HG03432 (cell line): ENCODE results near the gene MXI1.
"Not testable (repeated sequence)": the region's sequence is repeated elsewhere in the genome, so short reads cannot be mapped to it uniquely, and the experiment has no call there.

ENCODE experiments used
- ATAC-seq: cut with Tn5 transposase; IDR thresholded peaks from one replicate; pipeline ENCODE4 v1.9.1; 2021; ENCODE audit warnings: mild to moderate bottlenecking, moderate library complexity; ENCODE audit not compliant: unreplicated experiment

The MXI1 gene

DNA sequence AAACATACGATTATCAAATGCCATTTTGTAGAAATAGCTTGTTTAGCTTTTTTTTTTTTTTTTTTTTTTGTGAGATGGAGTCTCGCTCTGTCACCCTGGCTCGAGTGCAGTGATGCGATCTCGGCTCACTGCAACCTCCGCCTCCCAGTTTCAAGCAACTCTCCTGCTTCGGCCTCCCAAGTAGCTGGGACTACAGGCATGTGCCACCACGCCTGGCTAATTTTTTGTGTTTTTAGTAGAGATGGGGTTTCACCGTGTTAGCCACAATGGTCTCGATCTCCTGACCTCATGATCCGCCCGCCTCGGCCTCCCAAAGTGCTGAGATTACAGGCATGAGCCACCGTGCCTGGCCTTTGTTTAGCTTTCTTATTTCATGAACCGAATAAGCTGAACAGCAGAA, 65.6 kb downstream of the MXI1 start:
- ATAC-seq: not testable (repeated sequence)

GRCh38 chr10:110273474-110273873, 66.1 kb downstream of the MXI1 start:
- ATAC-seq: no peak

GRCh38 chr10:110274072-110274627, 66.7 kb downstream of the MXI1 start:
- ATAC-seq: peak; percentile 43

DNA sequence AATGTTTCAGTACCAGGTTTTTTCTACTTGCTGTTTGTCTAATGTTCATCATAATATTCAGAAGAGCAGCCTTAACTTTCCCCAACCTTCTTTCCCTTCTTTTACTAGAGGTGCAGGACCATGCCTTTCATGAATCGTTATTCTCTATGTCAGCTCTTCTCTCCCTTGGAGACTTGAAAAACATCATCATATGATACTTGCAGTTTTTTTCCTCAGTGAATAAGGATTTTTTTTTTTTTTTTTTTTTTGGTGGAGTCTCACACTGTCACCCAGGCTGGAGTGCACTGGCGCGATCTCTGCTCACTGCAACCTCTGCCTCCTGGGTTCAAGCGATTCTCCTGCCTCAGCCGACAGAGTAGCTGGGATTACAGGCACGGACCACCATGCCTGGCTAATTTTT, 67.2 kb downstream of the MXI1 start:
- no peak for ATAC-seq

DNA sequence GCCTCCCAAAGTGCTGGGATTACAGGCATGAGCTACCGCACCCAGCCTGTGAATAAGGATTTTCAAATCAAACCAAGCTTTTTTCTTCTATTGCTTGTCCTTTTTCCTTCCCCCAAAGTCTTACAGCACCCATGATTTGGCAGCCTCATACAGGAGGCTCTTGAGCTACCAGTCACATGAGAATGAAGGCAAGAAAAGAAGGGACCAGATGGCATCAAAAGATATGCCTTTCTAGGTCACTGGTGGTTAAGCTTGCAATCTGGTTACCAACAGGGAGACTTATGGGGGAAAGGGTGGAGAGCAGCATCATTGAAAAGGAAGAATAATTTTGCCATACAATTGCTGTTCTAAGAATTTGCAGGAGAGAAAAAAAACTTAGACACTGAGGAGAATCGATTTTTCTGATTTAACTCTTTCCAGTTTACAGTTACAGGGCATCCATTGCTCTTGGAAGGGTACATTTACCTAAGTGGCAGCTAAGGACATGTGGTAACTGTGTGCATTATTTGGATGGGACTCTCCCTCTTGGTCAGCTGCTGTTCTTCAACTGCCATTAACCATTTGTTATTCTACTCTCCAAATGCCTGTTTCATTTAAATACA, 67.8 kb downstream of the MXI1 start:
- ATAC-seq: no peak

- ATAC-seq: no peak
Observed at GRCh38 chr10:110276603-110277002, 69.2 kb downstream of the MXI1 start.

- no peak for ATAC-seq
Observed at GRCh38 chr10:110277591-110277990, 70.2 kb downstream of the MXI1 start.

- no peak for ATAC-seq
Observed at GRCh38 chr10:110278562-110279406, 71.4 kb downstream of the MXI1 start.

GRCh38 chr10:110279407-110279986, 72.1 kb downstream of the MXI1 start:
- peak; percentile 64 for ATAC-seq

DNA sequence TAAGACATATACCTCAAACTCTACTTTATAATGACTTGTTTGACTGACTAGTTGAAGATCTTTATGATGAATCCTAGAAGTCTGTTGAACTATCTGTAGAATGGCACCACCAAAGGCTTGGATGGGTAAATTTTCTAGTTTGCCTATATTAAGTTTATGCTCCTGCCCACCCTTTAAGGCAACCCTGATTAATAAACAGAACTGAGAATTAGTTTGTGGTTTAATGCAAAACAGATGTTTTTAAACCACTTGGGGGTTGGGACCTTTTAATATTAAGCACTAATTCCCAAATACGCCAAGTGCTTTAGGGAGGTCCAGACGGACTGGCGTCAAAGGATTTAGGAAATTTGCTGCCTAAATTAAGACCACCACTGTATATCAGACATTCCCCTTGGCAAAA, 76.9 kb downstream of the MXI1 start:
- no peak for ATAC-seq

DNA sequence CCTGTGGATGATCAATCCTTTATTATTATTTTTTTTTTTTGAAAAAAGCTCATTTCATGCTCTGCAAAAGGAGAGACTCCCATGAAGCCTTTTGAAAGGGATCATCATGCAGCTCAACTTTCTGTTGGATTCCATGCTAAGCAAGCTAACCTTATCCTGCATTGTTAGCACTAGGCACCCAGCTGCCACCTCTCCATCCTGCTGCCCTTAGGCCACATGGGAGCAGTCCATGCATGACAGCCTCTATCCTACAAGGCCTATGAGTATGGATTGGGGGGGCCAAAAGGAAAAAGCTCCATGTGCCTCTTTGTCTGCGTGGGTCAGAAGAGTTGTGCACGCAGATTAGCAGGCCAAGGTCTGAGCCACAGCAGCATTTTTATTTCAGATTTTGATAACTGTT, 78.1 kb downstream of the MXI1 start:
- ATAC-seq: no peak

GRCh38 chr10:110286841-110287240, 79.4 kb downstream of the MXI1 start:
- no peak for ATAC-seq

DNA sequence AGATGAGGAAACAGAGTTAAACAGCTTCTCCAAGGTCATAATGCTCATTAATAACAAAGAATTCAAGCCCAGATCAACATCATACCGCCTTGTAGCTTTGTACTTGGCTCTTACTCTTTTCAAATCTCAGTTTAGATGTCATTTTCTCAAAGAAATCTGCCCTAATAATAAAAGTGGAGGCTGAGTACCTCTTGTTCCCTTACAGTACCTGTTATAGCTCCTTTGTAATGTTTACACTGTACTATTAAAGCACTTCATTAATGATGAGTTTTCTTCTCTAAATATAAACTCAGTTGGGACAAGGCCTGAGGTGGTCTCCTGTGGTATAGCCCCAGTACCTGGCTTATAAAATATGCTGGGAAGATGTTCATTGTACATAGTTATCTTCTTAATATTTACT, 89.6 kb downstream of the MXI1 start:
- ATAC-seq: no peak

- ATAC-seq: no peak
Observed at GRCh38 chr10:110300486-110300986, 93.1 kb downstream of the MXI1 start.

DNA sequence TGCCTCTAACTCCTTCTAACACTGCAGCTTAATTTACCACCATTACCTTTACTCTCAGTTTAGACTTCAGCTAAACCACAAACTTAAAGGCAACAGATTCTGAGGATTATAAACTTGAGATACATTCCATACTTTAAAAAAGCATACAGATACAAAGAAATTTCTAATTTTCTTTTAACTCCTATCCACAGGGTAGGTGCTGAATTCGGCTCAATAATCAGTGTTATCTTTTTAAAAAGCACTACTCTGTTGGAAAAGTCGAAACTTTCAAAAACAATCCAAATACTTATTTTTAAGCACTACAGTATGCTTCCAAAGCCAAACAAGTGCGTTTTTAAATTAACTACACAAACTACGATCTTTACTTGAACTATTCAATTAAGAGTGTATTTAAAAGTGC, 96.3 kb downstream of the MXI1 start:
- ATAC-seq: no peak

GRCh38 chr10:110304394-110304779, 97.0 kb downstream of the MXI1 start:
- ATAC-seq: peak; percentile 51

DNA sequence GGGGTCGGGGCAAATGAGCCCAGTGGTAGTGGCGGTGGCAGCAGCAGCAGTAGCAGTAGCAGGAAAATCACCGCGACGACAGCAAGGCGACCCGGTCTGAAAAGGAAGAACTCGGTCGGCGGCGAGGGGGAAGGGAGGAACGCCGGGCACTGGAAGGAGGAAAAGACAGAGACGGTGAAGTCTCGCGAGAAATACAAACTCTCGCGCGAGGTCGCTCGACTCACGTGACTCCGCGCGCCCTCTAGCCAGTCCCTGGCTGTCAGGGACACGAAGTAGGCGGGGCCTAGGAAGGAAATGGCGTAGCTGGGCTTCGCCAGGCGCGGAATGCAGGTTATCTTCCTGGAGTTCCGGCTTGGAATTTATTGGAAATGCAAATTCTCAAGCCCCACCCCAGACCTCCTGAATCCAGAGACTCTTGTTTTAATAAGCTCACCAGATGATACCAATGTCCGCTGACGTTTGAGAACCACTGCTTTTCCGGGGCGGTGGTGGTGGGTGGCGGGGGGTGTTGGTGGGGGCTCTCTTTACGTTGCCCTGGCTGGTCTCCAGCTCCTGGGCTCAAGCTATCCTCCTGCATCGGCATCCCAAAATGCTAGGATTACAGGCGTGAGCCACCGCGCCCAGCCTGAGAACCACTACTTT, 97.5 kb downstream of the MXI1 start, which contains the start of gene SMNDC1:
SMNDC1 (minus strand) TSS at position 141 of the 642 bp plus-strand sequence. CDS start 1,333 bp downstream, outside the sequence.
- ATAC-seq: peak; percentile 91

- peak; percentile 49 for ATAC-seq
Observed at GRCh38 chr10:110305767-110306451, 98.5 kb downstream of the MXI1 start.

GRCh38 chr10:110306452-110306768, 99.0 kb downstream of the MXI1 start:
- no peak for ATAC-seq

DNA sequence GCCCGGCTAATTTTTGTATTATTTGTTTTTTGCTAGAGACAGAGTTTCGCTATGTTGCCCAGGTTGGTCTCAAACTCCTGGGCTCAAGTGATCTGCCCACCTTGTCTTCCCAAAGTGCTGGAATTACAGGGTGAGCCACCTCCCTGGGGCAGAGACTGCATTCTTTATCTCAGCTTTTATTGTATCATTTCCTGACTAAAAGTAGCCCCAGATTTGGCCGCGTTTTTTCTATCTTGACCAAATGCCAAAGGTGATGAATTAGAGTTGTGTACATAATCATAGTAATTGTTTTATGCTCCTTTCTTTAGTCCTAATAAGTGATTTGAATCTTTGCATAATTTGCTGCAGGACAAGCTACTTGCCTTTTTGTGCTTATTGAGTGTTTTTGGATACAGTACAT, 100.4 kb downstream of the MXI1 start:
- ATAC-seq: no peak

GRCh38 chr10:110310741-110311140, 103.3 kb downstream of the MXI1 start:
- ATAC-seq: no peak
